H9 (cell line): ENCODE data around the gene COL4A2. TPM values are rescaled to one million over a fixed set of nuclear protein-coding genes. Genes with fewer than 3 reads are reported as not detected.

Experiments used
- DNase-seq: peaks from one replicate; pipeline ENCODE4 v3.0.0-alpha.2; 2017
- H2AFZ ChIP-seq: one replicate; pipeline ENCODE4 v1.6.1; 2013; ENCODE audit warnings: mild to moderate bottlenecking, low read length, control low read depth, moderate library complexity
- H2AK5ac ChIP-seq: 2 replicates; pipeline ENCODE4 v1.6.1; 2013; ENCODE audit warnings: low read length, control low read depth, mixed read lengths; ENCODE audit not compliant: insufficient read length
- H2BK120ac ChIP-seq: one replicate; pipeline ENCODE4 v1.6.1; 2013; ENCODE audit warnings: low read depth, mild to moderate bottlenecking, low read length, control low read depth, inconsistent platforms; ENCODE audit not compliant: poor library complexity, severe bottlenecking
- H2BK12ac ChIP-seq: 2 replicates; pipeline ENCODE4 v1.6.1; 2013; ENCODE audit warnings: low read length, control low read depth, mixed read lengths, low read depth; ENCODE audit not compliant: insufficient read length
- H2BK15ac ChIP-seq: 2 replicates; pipeline ENCODE4 v1.6.1; 2013; ENCODE audit warnings: low read depth, low read length, control low read depth
- H2BK20ac ChIP-seq: one replicate; pipeline ENCODE4 v1.6.1; 2013; ENCODE audit warnings: low read depth, mild to moderate bottlenecking, low read length, control low read depth, inconsistent platforms; ENCODE audit not compliant: poor library complexity, severe bottlenecking
- H2BK5ac ChIP-seq: 2 replicates; pipeline ENCODE4 v1.6.1; 2013; ENCODE audit warnings: low read length, control low read depth, mixed read lengths; ENCODE audit not compliant: insufficient read length
- H3K14ac ChIP-seq: 2 replicates; pipeline ENCODE4 v1.6.1; 2013; ENCODE audit warnings: low read length, control low read depth; ENCODE audit not compliant: insufficient read depth
- H3K18ac ChIP-seq: 2 replicates; pipeline ENCODE4 v1.6.1; 2013; ENCODE audit warnings: low read depth, mild to moderate bottlenecking, mixed read lengths, low read length, control low read depth; ENCODE audit not compliant: insufficient read length
- H3K23ac ChIP-seq: 2 replicates; pipeline ENCODE4 v1.6.1; 2013; ENCODE audit warnings: low read length, control low read depth, mixed read lengths, low read depth; ENCODE audit not compliant: insufficient read length
- H3K23me2 ChIP-seq: 2 replicates; pipeline ENCODE4 v1.6.1; 2013; ENCODE audit warnings: low read depth, mild to moderate bottlenecking, mixed read lengths, low read length, control low read depth; ENCODE audit not compliant: insufficient read length, poor library complexity, severe bottlenecking
- H3K27ac ChIP-seq: 2 replicates; pipeline ENCODE4 v1.5.1; 2013; ENCODE audit warnings: low read length, control low read depth, mixed read lengths, low read depth; ENCODE audit not compliant: insufficient read length
- H3K27me3 ChIP-seq: 2 replicates; pipeline ENCODE4 v1.6.1; 2013; ENCODE audit warnings: low read length, control low read depth, inconsistent platforms; ENCODE audit not compliant: insufficient read depth
- H3K4ac ChIP-seq: 2 replicates; pipeline ENCODE4 v1.6.1; 2013; ENCODE audit warnings: low read depth, mild to moderate bottlenecking, control low read depth, inconsistent platforms, low read length, moderate library complexity
- H3K4me1 ChIP-seq: 2 replicates; pipeline ENCODE4 v1.6.1; 2013; ENCODE audit warnings: low read length, control low read depth, inconsistent platforms; ENCODE audit not compliant: insufficient read depth
- H3K4me2 ChIP-seq: 2 replicates; pipeline ENCODE4 v1.6.1; 2013; ENCODE audit warnings: low read length, control low read depth, mixed read lengths; ENCODE audit not compliant: insufficient read length, insufficient read depth
- H3K56ac ChIP-seq: 2 replicates; pipeline ENCODE4 v1.6.1; 2013; ENCODE audit warnings: low read depth, mild to moderate bottlenecking, mixed read lengths, low read length, control low read depth; ENCODE audit not compliant: insufficient read length
- H3K79me1 ChIP-seq: 2 replicates; pipeline ENCODE4 v1.6.1; 2013; ENCODE audit warnings: low read depth, mild to moderate bottlenecking, moderate library complexity, low read length, control low read depth, inconsistent platforms; ENCODE audit not compliant: insufficient read depth, poor library complexity, severe bottlenecking
- H3K79me2 ChIP-seq: 2 replicates; pipeline ENCODE4 v1.6.1; 2013; ENCODE audit warnings: low read length, control low read depth, inconsistent platforms; ENCODE audit not compliant: insufficient read depth
- H3K9ac ChIP-seq: 2 replicates; pipeline ENCODE4 v1.6.1; 2013; ENCODE audit warnings: low read length, control low read depth, mixed read lengths; ENCODE audit not compliant: insufficient read length; ENCODE audit errors: extremely low read depth
- H3K9me3 ChIP-seq: one replicate; pipeline ENCODE4 v1.6.1; 2013; ENCODE audit warnings: low read depth, low read length, inconsistent platforms; ENCODE audit not compliant: control insufficient read depth
- H3T11ph ChIP-seq: one replicate; pipeline ENCODE4 v1.6.1; 2013; ENCODE audit warnings: mild to moderate bottlenecking, low read length, control low read depth, inconsistent platforms
- H4K20me1 ChIP-seq: one replicate; pipeline ENCODE4 v1.6.1; 2013; ENCODE audit not compliant: control insufficient read depth, insufficient read length, insufficient read depth
- H4K5ac ChIP-seq: 2 replicates; pipeline ENCODE4 v1.6.1; 2013; ENCODE audit warnings: low read depth, mild to moderate bottlenecking, mixed read lengths, low read length, control low read depth; ENCODE audit not compliant: insufficient read length
- H4K8ac ChIP-seq: replicated peaks from 2 replicates; pipeline ENCODE4 v1.6.1; 2013; ENCODE audit warnings: low read length, control low read depth, mixed read lengths, low read depth; ENCODE audit not compliant: insufficient read length
- H4K91ac ChIP-seq: 2 replicates; pipeline ENCODE4 v1.6.1; 2013; ENCODE audit warnings: low read depth, mild to moderate bottlenecking, moderate library complexity, mixed read lengths, low read length, control low read depth; ENCODE audit not compliant: insufficient read length
- H3K27ac Mint-ChIP-seq, 3 experiments: 2 replicates in 2 of 3; 3 replicates in 1 of 3; pipeline ENCODE4 v1.8.0; 2020 to 2021; ENCODE audit warnings: mixed read lengths in 3 of 3, mild to moderate bottlenecking in 1 of 3, moderate library complexity in 1 of 3
- H3K27me3 Mint-ChIP-seq: 2 replicates; pipeline ENCODE4 v1.8.0; 2021; ENCODE audit warnings: low read depth, mild to moderate bottlenecking, moderate library complexity, mixed read lengths
- H3K36me3 Mint-ChIP-seq, 3 experiments: 2 replicates in 2 of 3; 3 replicates in 1 of 3; pipeline ENCODE4 v1.8.0; 2020 to 2021; ENCODE audit warnings: low read depth in 3 of 3, mixed read lengths in 3 of 3; ENCODE audit not compliant: insufficient read depth in 1 of 3
- H3K4me1 Mint-ChIP-seq, 2 experiments: 2 replicates each; pipeline ENCODE4 v1.8.0; 2020; ENCODE audit warnings: mixed read lengths in 2 of 2
- H3K4me3 Mint-ChIP-seq, 2 experiments: 2 replicates in 1 of 2; 3 replicates in 1 of 2; pipeline ENCODE4 v1.8.0; 2020 to 2021; ENCODE audit warnings: mild to moderate bottlenecking in 2 of 2, mixed read lengths in 2 of 2, moderate library complexity in 1 of 2
- H3K9me3 Mint-ChIP-seq, 2 experiments: 2 replicates in 1 of 2; 3 replicates in 1 of 2; pipeline ENCODE4 v1.8.0; 2020; ENCODE audit warnings: mild to moderate bottlenecking in 2 of 2, mixed read lengths in 2 of 2, moderate library complexity in 1 of 2
- WGBS: extraction: QIAGEN DNeasy Blood & Tissue Kit; methylation state at CpG from one replicate; pipeline ENCODE4 v1.1.7; 2013; ENCODE audit warnings: missing lambda C conversion rate, low lambda C conversion rate, mixed read lengths; ENCODE audit not compliant: insufficient read length; ENCODE audit errors: extremely low coverage; 5-methylcytosine and 5-hydroxymethylcytosine counted together
- total RNA-seq: library from RNA; stranded (reverse); gene quantifications from 2 replicates; pipeline ENCODE4 v1.2.1, GENCODE V29; 2021
- TF ChIP-seq, protein P1 (sequence below): fragments of 200-600 bp; sonication (generic); conservative IDR thresholded peaks from 3 replicates; pipeline ENCODE4 v1.8.0; 2021; ENCODE audit warnings: antibody characterized with exemption, mild to moderate bottlenecking

The COL4A2 gene
- total RNA-seq, 1 experiment from 2014 or later = 76.5 TPM

DNA sequence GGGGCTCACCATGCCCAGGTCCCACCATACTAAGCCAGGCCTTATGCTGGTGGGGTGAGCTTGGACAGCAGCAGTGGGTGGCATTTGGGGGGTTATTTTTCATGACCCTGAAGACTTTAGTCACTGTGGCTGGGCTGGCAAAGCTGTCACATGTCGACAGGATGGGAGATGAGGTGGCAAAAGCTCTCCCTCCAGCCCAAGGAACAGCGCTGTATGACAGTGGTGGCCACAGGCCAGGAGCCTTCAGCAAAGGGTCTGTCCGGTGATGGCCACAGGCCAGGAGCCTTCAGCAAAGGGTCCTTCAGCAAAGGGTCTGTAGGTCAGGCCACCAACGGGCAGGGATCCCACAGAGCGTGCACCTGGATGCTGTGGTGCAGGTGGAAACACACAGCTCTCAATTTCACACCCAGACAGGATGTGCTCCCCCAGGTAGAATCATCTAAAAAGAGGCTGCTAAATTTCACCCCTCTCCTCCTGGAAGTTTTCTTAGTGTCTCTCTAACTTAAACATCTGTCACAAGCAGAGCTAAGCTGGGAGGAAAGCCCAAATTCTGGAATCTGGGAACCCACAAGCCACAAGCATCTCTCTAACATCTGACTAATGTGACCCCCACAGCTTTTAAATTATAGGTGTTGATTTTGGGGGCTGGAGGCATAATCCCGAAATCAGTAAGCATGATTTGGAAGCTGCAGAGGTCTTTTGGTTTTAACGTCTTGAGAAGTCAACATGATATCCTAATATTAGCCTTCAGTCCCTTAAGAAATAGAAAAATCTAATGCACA lies 23.2 kb upstream of the COL4A2 start:
- Mint-ChIP-seq H3K27ac (no peak overlapping the region), H3K4me3 (no peak overlapping the region), H3K27me3 (no peaks in the 10 kb centered on the region; the same call in 1 of the 2 replicates), H3K4me1 (peaks cover 3% of the 10 kb centered on the region in 2 experiments; a peak in 2 of 4 replicates), H3K36me3 (peaks cover 0 to 3% (median 0%) of the 10 kb centered on the region in 3 experiments; a peak in 3 of 7 replicates), H3K9me3 (no peaks in the 10 kb centered on the region)
- no peak overlapping the region for H2AFZ ChIP-seq
- no peak overlapping the region for H2BK5ac ChIP-seq
- DNase-seq = no peak
- TF ChIP-seq, protein P1, sequence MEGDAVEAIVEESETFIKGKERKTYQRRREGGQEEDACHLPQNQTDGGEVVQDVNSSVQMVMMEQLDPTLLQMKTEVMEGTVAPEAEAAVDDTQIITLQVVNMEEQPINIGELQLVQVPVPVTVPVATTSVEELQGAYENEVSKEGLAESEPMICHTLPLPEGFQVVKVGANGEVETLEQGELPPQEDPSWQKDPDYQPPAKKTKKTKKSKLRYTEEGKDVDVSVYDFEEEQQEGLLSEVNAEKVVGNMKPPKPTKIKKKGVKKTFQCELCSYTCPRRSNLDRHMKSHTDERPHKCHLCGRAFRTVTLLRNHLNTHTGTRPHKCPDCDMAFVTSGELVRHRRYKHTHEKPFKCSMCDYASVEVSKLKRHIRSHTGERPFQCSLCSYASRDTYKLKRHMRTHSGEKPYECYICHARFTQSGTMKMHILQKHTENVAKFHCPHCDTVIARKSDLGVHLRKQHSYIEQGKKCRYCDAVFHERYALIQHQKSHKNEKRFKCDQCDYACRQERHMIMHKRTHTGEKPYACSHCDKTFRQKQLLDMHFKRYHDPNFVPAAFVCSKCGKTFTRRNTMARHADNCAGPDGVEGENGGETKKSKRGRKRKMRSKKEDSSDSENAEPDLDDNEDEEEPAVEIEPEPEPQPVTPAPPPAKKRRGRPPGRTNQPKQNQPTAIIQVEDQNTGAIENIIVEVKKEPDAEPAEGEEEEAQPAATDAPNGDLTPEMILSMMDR = no peak
- H4K8ac ChIP-seq = no peak overlapping the region
- no peak overlapping the region for H3K56ac ChIP-seq
- H3K27ac ChIP-seq = no peak overlapping the region
- no peak overlapping the region for H2AK5ac ChIP-seq
- no peak overlapping the region for H2BK20ac ChIP-seq
- H3K79me1 ChIP-seq = no peaks in the 10 kb centered on the region
- no peak overlapping the region for H3K18ac ChIP-seq
- no peaks in the 10 kb centered on the region for H4K20me1 ChIP-seq
- H3K9me3 ChIP-seq = no peaks in the 10 kb centered on the region
- H3K9ac ChIP-seq = no peak overlapping the region
- no peak overlapping the region for H3K23ac ChIP-seq
- no peaks in the 10 kb centered on the region for H3K4me1 ChIP-seq
- H3K4ac ChIP-seq = no peak overlapping the region
- H2BK12ac ChIP-seq = no peak overlapping the region
- no CpG with 5 or more reads among the region's 7 CpGs for WGBS
- no peaks in the 10 kb centered on the region for H3K27me3 ChIP-seq
- no peak overlapping the region for H4K5ac ChIP-seq
- no peak overlapping the region for H4K91ac ChIP-seq
- H2BK120ac ChIP-seq = no peak overlapping the region
- H3K14ac ChIP-seq = no peak overlapping the region
- H3K4me2 ChIP-seq = no peak overlapping the region
- H3K23me2 ChIP-seq = no peaks in the 10 kb centered on the region
- H3K79me2 ChIP-seq = no peaks in the 10 kb centered on the region; the same call in 1 of the 2 replicates
- no peak overlapping the region for H2BK15ac ChIP-seq
- H3T11ph ChIP-seq = no peak overlapping the region
